HepG2 (cell line): ENCODE measurements around the gene CPPED1. TPM values are rescaled to one million over a fixed set of nuclear protein-coding genes. Genes with fewer than 3 reads are reported as not detected.
A peak's percentile ranks its signal among the peaks of the same experiment; 100 is the strongest.

Experiments
- ATAC-seq: fragments of 200-7000 bp; cut with Tn5 transposase; 3 replicates; pipeline ENCODE4 v1.9.1; 2020; ENCODE audit warnings: mild to moderate bottlenecking, moderate library complexity
- BruUV-seq: library from RNA; stranded (reverse); fragments of 400-500 nt; replicated peaks from 2 replicates; lab custom pipeline; 2021; lab: Mats Ljungman, UMichigan
- CTCF ChIA-PET: fragments of 300-600 bp; formaldehyde crosslinking; extraction: SDS; loops from one replicate; lab custom pipeline; 2021; ENCODE audit warnings: low total read pairs, inconsistent platforms, low intra/inter-chr PET ratio; lab: Yijun Ruan, JAX
- POLR2A ChIA-PET: fragments of 350-600 bp; sonication (Branson Sonifier 250); formaldehyde crosslinking; loops from one replicate; lab custom pipeline; 2020; ENCODE audit warnings: antibody characterized with exemption, inconsistent platforms; lab: Yijun Ruan, JAX
- DNase-seq: peaks from one replicate; pipeline ENCODE4 v3.0.0-alpha.2; 2015; ENCODE audit warnings: low spot score
- FAIRE-seq: peaks from 3 replicates; lab custom pipeline; 2011; peaks lifted over from hg19 to GRCh38; lab: Jason Lieb, UNC
- H2AFZ ChIP-seq: one replicate; pipeline ENCODE4 v1.6.1; 2011; ENCODE audit warnings: low read length, inconsistent platforms
- H3K27ac ChIP-seq: fragments of 300-600 bp; 3 replicates; pipeline ENCODE4 v1.8.0; 2011; ENCODE audit warnings: mixed run types, mild to moderate bottlenecking, mixed read lengths, low read length, inconsistent platforms; ENCODE audit not compliant: insufficient read depth; ENCODE audit errors: extremely low read length
- H3K27me3 ChIP-seq, 2 experiments: fragments of 200-600 bp in 1 of 2; 2 replicates in 1 of 2; 3 replicates in 1 of 2; pipeline versions ENCODE4 v1.6.0 to v1.8.0; 2011; ENCODE audit warnings: low read length in 2 of 2, mild to moderate bottlenecking in 2 of 2, moderate library complexity in 2 of 2, inconsistent platforms in 1 of 2; ENCODE audit not compliant: insufficient read depth in 2 of 2, control insufficient read depth in 1 of 2
- H3K36me3 ChIP-seq, 2 experiments: fragments of 200-600 bp in 1 of 2; replicated peaks in 1 of 2; 2 replicates in 1 of 2; 3 replicates in 1 of 2; pipeline versions ENCODE4 v1.5.1 to v1.8.0; 2011; ENCODE audit warnings: low read length in 2 of 2, inconsistent platforms in 1 of 2; ENCODE audit not compliant: insufficient read depth in 2 of 2, control insufficient read depth in 1 of 2
- H3K4me1 ChIP-seq: 2 replicates; pipeline ENCODE4 v1.5.1; 2012; ENCODE audit warnings: low read length, inconsistent platforms; ENCODE audit not compliant: insufficient read depth
- H3K4me2 ChIP-seq: 2 replicates; pipeline ENCODE4 v1.6.0; 2011; ENCODE audit warnings: low read depth, low read length, inconsistent platforms
- H3K4me3 ChIP-seq, 3 experiments: fragments of 200-600 bp in 1 of 3; sonication (generic), shearing (Covaris generic) in 1 of 3; replicated peaks in 1 of 3; 2 replicates each; pipeline ENCODE4 v1.5.1; 2011 to 2016; ENCODE audit warnings: low read length in 3 of 3, inconsistent platforms in 2 of 3, low read depth in 2 of 3, mild to moderate bottlenecking in 2 of 3, control low read depth in 1 of 3, mixed read lengths in 1 of 3; ENCODE audit not compliant: insufficient read depth in 1 of 3
- H3K79me2 ChIP-seq: one replicate; pipeline ENCODE4 v1.6.1; 2011; ENCODE audit warnings: low read length, inconsistent platforms; ENCODE audit not compliant: insufficient read depth
- H3K9ac ChIP-seq: 2 replicates; pipeline ENCODE4 v1.6.0; 2011; ENCODE audit warnings: mild to moderate bottlenecking, low read depth, low read length, inconsistent platforms; ENCODE audit not compliant: insufficient read depth
- H3K9me3 ChIP-seq: 2 replicates; pipeline ENCODE4 v1.5.1; 2012; ENCODE audit warnings: mild to moderate bottlenecking, low read length
- H4K20me1 ChIP-seq: 2 replicates; pipeline ENCODE4 v1.6.0; 2011; ENCODE audit warnings: inconsistent platforms, mild to moderate bottlenecking, low read length, moderate library complexity; ENCODE audit not compliant: insufficient read depth
- ATF7 ChIP-seq, 2 experiments: fragments of 450-650 bp in 1 of 2; sonication (generic) in 1 of 2; formaldehyde crosslinking in 1 of 2; IDR thresholded peaks; 2 replicates each; pipeline versions ENCODE4 v1.4.0 to v1.6.1; 2016 to 2020; ENCODE audit warnings: antibody characterized with exemption in 1 of 2, mild to moderate bottlenecking in 1 of 2, missing genetic modification reagents in 1 of 2
- ATRX ChIP-seq: sonication (generic); formaldehyde crosslinking; IDR thresholded peaks from 2 replicates; pipeline ENCODE4 v1.4.0; 2020; ENCODE audit warnings: missing genetic modification reagents, borderline replicate concordance
- CREB1 ChIP-seq, 2 experiments: fragments of 450-650 bp in 1 of 2; IDR thresholded peaks; 2 replicates each; pipeline ENCODE4 v1.6.1; 2016 to 2017; ENCODE audit warnings: control low read depth in 1 of 2, mild to moderate bottlenecking in 1 of 2, missing compliant biosample characterization in 1 of 2, missing genetic modification characterization in 1 of 2
- HHEX ChIP-seq: IDR thresholded peaks from 2 replicates; pipeline ENCODE4 v1.6.1; 2016; ENCODE audit warnings: control low read depth
- HOXA9 ChIP-seq: sonication (generic); formaldehyde crosslinking; IDR thresholded peaks from 2 replicates; pipeline ENCODE4 v1.8.1; 2022; ENCODE audit warnings: missing genetic modification reagents, mild to moderate bottlenecking, moderate library complexity, borderline replicate concordance
- ISL2 ChIP-seq: sonication (generic); formaldehyde crosslinking; IDR thresholded peaks from 2 replicates; pipeline ENCODE4 v1.5.0; 2020; ENCODE audit warnings: missing genetic modification reagents
- U2AF2 ChIP-seq: fragments of 200-400 bp; formaldehyde crosslinking; IDR thresholded peaks from 2 replicates; pipeline ENCODE4 v1.6.1; 2017; ENCODE audit warnings: low read depth, mild to moderate bottlenecking, low read length
- ZNF34 ChIP-seq: sonication (generic); formaldehyde crosslinking; IDR thresholded peaks from 2 replicates; pipeline ENCODE4 v1.4.0; 2020; ENCODE audit warnings: mild to moderate bottlenecking, missing genetic modification reagents, borderline replicate concordance
- WGBS: methylation state at CpG from one replicate; pipeline ENCODE4 v1.1.6; 2017; ENCODE audit warnings: low lambda C conversion rate; 5-methylcytosine and 5-hydroxymethylcytosine counted together
- in situ Hi-C: cut with HindIII; loops from 2 replicates; pipeline ENCODE4 v1.10.0; 2017; ENCODE audit warnings: low pct_unique_long_range_greater_than_20kb; ENCODE audit not compliant: extremely low pct_ligation_motif_present
- intact Hi-C: fragments of 100-400 bp; cut with micrococcal nuclease; formaldehyde crosslinking; loops from one replicate; pipeline ENCODE4 v1.10.0; 2022; ENCODE audit not compliant: unreplicated experiment
- polyA plus RNA-seq, 8 experiments: library from polyadenylated mRNA; depleted of rRNA in 3 of 8; stranded (reverse) in 7 of 8; unstranded in 1 of 8; fragments of >200 nt; fragmentation: Illumina TruSeq in 4 of 8; extraction: Trizol in 4 of 8; gene quantifications; 2 replicates each; pipeline versions ENCODE4 v1.2.1 to v1.2.3, GENCODE V29; 2011 to 2016; ENCODE audit warnings: low read depth in 4 of 8, missing spikeins in 1 of 8, mixed read lengths in 1 of 8; ENCODE audit not compliant: insufficient read depth in 1 of 8
- total RNA-seq, 5 experiments: library from RNA; depleted of rRNA; stranded (reverse); fragments of >200 nt; fragmentation: Illumina TruSeq; extraction: Trizol; gene quantifications; 2 replicates each; pipeline ENCODE4 v1.2.3, GENCODE V29; 2016; ENCODE audit warnings: low read depth in 1 of 5
- TF ChIP-seq, protein P1 (sequence below): sonication (generic); formaldehyde crosslinking; IDR thresholded peaks from 2 replicates; pipeline ENCODE4 v1.4.0; 2020; ENCODE audit warnings: mild to moderate bottlenecking, missing genetic modification reagents
- TF ChIP-seq, protein P2 (sequence below), 2 experiments: fragments of 450-650 bp in 1 of 2; sonication (generic) in 1 of 2; formaldehyde crosslinking; IDR thresholded peaks; 2 replicates each; pipeline versions ENCODE4 v1.5.0 to v1.8.0; 2020 to 2022; ENCODE audit warnings: mild to moderate bottlenecking in 1 of 2, missing genetic modification reagents in 1 of 2

Gene CPPED1
- total and polyA plus RNA-seq, 2 of the 13 experiments (the other 11 are each of a cell fraction or from before 2014, with no cell fraction given) = 66.6 to 71.3 TPM

DNA sequence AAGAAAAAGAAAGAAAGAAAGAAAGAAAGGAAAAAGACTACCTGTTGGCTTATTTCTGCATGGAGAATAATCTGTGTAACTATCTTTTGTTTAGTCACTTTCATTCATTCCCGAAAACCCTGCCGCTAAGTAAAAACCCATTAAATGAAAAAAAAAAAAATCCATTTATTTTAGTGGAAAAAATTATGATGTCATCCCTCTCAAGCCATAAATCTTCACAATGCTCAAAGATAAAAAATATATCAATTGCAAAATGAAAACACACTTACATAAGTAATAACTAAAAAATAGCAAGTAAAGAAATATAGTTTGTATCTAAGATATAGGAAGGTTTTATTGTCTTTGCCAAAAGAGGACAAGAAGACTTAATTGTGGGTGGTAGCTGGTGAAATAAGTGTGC is 46.5 kb upstream of the CPPED1 start:
- in situ Hi-C loops = no loop called here
- H3K27ac ChIP-seq = no peak overlapping the region
- no peak for FAIRE-seq
- H3K27me3 ChIP-seq = no peaks in the 10 kb centered on the region; a peak in 1 of 5 replicates
- no peaks in the 10 kb centered on the region for H3K4me1 ChIP-seq
- TF ChIP-seq ATRX (CRISPR knock-in tag) = no peak
- TF ChIP-seq CREB1 (IDR thresholded peaks at IDR 0.05) = 0 out of 2 replicates have a peak, but pooled peaks have one; percentile 20
- TF ChIP-seq CREB1 (CRISPR knock-in tag; IDR thresholded peaks at IDR 0.05) = no peak
- 0 out of 2 replicates have a peak, but pooled peaks have one; percentile 57 for TF ChIP-seq U2AF2
- no peak for TF ChIP-seq HHEX
- TF ChIP-seq ZNF34 (CRISPR knock-in tag) = no peak
- TF ChIP-seq ATF7 (IDR thresholded peaks at IDR 0.05) = peak; percentile 97
- TF ChIP-seq ATF7 (CRISPR knock-in tag; IDR thresholded peaks at IDR 0.05) = no peak
- TF ChIP-seq, all 625 proteins: peak for 3
- BruUV-seq = no TSS peak
- no peak overlapping the region for H3K9ac ChIP-seq
- H4K20me1 ChIP-seq = no peaks in the 10 kb centered on the region
- H3K4me2 ChIP-seq = no peak overlapping the region
- CTCF ChIA-PET = no interaction called here
- no peak for ATAC-seq
- 51% methylated on average over 2 of the region's 2 CpGs for WGBS
- no peak overlapping the region for H2AFZ ChIP-seq
- no peaks in the 10 kb centered on the region for H3K36me3 ChIP-seq
- POLR2A ChIA-PET = no interaction called here
- H3K4me3 ChIP-seq = no peak overlapping the region
- H3K79me2 ChIP-seq = no peaks in the 10 kb centered on the region
- H3K9me3 ChIP-seq = no peaks in the 10 kb centered on the region
- intact Hi-C loops = no loop called here
- DNase-seq = no peak

DNA sequence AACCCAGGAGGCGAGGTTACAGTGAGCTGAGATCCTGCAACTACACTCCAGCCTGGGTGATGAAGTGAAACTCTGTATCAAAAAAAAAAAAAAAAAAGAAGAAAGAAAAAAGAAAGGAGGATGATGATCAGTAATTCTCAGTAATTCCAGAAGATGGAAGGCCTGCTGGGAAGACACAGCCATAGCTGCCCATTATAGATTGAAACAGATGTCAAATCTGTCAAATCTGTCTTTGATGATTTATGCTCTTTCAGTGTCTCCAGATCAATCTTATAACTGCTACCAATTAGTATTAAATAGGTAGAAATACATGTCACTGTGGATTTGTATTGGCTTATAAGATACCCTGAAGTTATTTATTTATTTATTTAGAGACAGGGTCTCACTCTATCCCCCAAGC is 42.9 kb upstream of the CPPED1 start:
- no TSS peak for BruUV-seq

More for the DNA sequence above, 42.9 kb upstream of the CPPED1 start:
- H3K9ac ChIP-seq = no peak overlapping the region
- ATAC-seq (no peak), FAIRE-seq (no peak), DNase-seq (no peak)
- H2AFZ ChIP-seq = no peak overlapping the region
- no peaks in the 10 kb centered on the region for H4K20me1 ChIP-seq
- intact Hi-C loops (no loop called here), in situ Hi-C loops (no loop called here)
- CTCF ChIA-PET = no interaction called here
- H3K4me1 ChIP-seq = no peaks in the 10 kb centered on the region
- WGBS = 74% methylated on average over 1 of the region's 1 CpG
- POLR2A ChIA-PET = interaction anchor here (0.7 kb wide), 1 partner anchor 21 kb away, joined by 3 read pairs; no protein-coding TSS in a partner anchor
- H3K27ac ChIP-seq = no peak overlapping the region
- H3K79me2 ChIP-seq = no peaks in the 10 kb centered on the region
- TF ChIP-seq HOXA9 (CRISPR knock-in tag) (no peak), ISL2 (CRISPR knock-in tag) (no peak)
- TF ChIP-seq, protein P1, sequence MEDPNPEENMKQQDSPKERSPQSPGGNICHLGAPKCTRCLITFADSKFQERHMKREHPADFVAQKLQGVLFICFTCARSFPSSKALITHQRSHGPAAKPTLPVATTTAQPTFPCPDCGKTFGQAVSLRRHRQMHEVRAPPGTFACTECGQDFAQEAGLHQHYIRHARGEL = no peak
- TF ChIP-seq, protein P2, sequence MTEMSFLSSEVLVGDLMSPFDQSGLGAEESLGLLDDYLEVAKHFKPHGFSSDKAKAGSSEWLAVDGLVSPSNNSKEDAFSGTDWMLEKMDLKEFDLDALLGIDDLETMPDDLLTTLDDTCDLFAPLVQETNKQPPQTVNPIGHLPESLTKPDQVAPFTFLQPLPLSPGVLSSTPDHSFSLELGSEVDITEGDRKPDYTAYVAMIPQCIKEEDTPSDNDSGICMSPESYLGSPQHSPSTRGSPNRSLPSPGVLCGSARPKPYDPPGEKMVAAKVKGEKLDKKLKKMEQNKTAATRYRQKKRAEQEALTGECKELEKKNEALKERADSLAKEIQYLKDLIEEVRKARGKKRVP (CRISPR knock-in tag; IDR thresholded peaks at IDR 0.05) = no peak
- no peaks in the 10 kb centered on the region for H3K9me3 ChIP-seq
- no peak overlapping the region for H3K4me3 ChIP-seq
- no peaks in the 10 kb centered on the region; a peak in 1 of 5 replicates for H3K27me3 ChIP-seq
- no peak overlapping the region for H3K4me2 ChIP-seq
- no peaks in the 10 kb centered on the region for H3K36me3 ChIP-seq
